SK-N-SH (cell line): ENCODE measurements around the gene SERP2. TPM values are rescaled to one million over a fixed set of nuclear protein-coding genes. Genes with fewer than 3 reads are reported as not detected.

Experiments used
- CTCF ChIA-PET: fragments of 300-600, 350-600 bp; formaldehyde crosslinking; extraction: SDS; loops from one replicate; lab custom pipeline; 2021; lab: Yijun Ruan, JAX
- POLR2A ChIA-PET: fragments of 350-600 bp; sonication (Branson Sonifier 250); formaldehyde crosslinking; extraction: SDS; loops from one replicate; lab custom pipeline; 2020; ENCODE audit warnings: antibody characterized with exemption, inconsistent platforms; lab: Yijun Ruan, JAX
- DNase-seq: peaks from one replicate; pipeline ENCODE4 v3.0.0; 2012
- H2AFZ ChIP-seq: fragments of 200-600 bp; sonication (generic); 2 replicates; pipeline ENCODE4 v1.8.1; 2016; ENCODE audit warnings: antibody characterized with exemption, mild to moderate bottlenecking, low read depth
- H3F3A ChIP-seq: fragments of 200-600 bp; sonication (generic); replicated peaks from 2 replicates; pipeline ENCODE3; 2016; ENCODE audit warnings: antibody characterized with exemption, mild to moderate bottlenecking; ENCODE audit not compliant: insufficient read depth
- H3K27ac ChIP-seq, 2 experiments: fragments of 200-500 bp in 1 of 2; fragments of 200-600 bp in 1 of 2; sonication (Bioruptor generic) in 1 of 2; sonication (generic), shearing (Covaris generic) in 1 of 2; 2 replicates each; pipeline versions ENCODE4 v1.5.1 to v1.6.1; 2014 to 2016; ENCODE audit warnings: low read depth in 2 of 2, inconsistent platforms in 1 of 2, low read length in 1 of 2, mild to moderate bottlenecking in 1 of 2, mixed read lengths in 1 of 2
- H3K27me3 ChIP-seq: fragments of 200-600 bp; sonication (generic), shearing (Covaris generic); 2 replicates; pipeline ENCODE4 v1.6.1; 2016; ENCODE audit warnings: mixed run types; ENCODE audit not compliant: insufficient read depth
- H3K36me3 ChIP-seq, 2 experiments: fragments of 200-500 bp in 1 of 2; fragments of 200-600 bp in 1 of 2; sonication (Bioruptor generic) in 1 of 2; sonication (generic) in 1 of 2; replicated peaks in 1 of 2; 2 replicates each; pipeline versions ENCODE3 to v1.5.1; 2014 to 2016; ENCODE audit warnings: low read length in 1 of 2, mild to moderate bottlenecking in 1 of 2; ENCODE audit not compliant: insufficient read depth in 2 of 2, control insufficient read depth in 1 of 2
- H3K4me1 ChIP-seq, 2 experiments: fragments of 200-500 bp in 1 of 2; fragments of 200-600 bp in 1 of 2; sonication (Bioruptor generic) in 1 of 2; sonication (generic), shearing (Covaris generic) in 1 of 2; 2 replicates each; pipeline versions ENCODE4 v1.5.1 to v1.6.1; 2014 to 2016; ENCODE audit warnings: low read depth in 1 of 2, low read length in 1 of 2, mixed run types in 1 of 2; ENCODE audit not compliant: insufficient read depth in 2 of 2, control insufficient read depth in 1 of 2
- H3K4me2 ChIP-seq: fragments of 200-600 bp; sonication (generic), shearing (Covaris generic); 2 replicates; pipeline ENCODE4 v1.6.1; 2017; ENCODE audit warnings: mixed run types
- H3K4me3 ChIP-seq, 2 experiments: fragments of 200-500 bp in 1 of 2; fragments of 200-600 bp in 1 of 2; sonication (Bioruptor generic) in 1 of 2; sonication (generic), shearing (Covaris generic) in 1 of 2; 2 replicates each; pipeline versions ENCODE4 v1.5.1 to v1.8.1; 2014 to 2016; ENCODE audit warnings: low read depth in 2 of 2, inconsistent platforms in 1 of 2, low read length in 1 of 2, mild to moderate bottlenecking in 1 of 2, mixed read lengths in 1 of 2, moderate library complexity in 1 of 2
- H3K79me2 ChIP-seq: fragments of 200-600 bp; sonication (generic); 2 replicates; pipeline ENCODE4 v1.8.1; 2017; ENCODE audit warnings: mild to moderate bottlenecking; ENCODE audit not compliant: insufficient read depth
- H3K9ac ChIP-seq: fragments of 200-600 bp; sonication (generic); 2 replicates; pipeline ENCODE4 v1.6.1; 2017; ENCODE audit warnings: mixed run types
- H3K9me2 ChIP-seq: fragments of 200-600 bp; sonication (generic); 2 replicates; pipeline ENCODE4 v1.6.1; 2017; ENCODE audit warnings: mixed run types
- H3K9me3 ChIP-seq: fragments of 200-600 bp; sonication (generic); 2 replicates; pipeline ENCODE4 v1.6.1; 2017; ENCODE audit warnings: mixed run types, mild to moderate bottlenecking, moderate library complexity
- H4K20me1 ChIP-seq: fragments of 200-600 bp; sonication (generic); 2 replicates; pipeline ENCODE4 v1.6.1; 2017; ENCODE audit warnings: mild to moderate bottlenecking, mixed run types; ENCODE audit not compliant: insufficient read depth
- CHD2 ChIP-seq: fragments of 150-350 bp; IDR thresholded peaks from 2 replicates; pipeline ENCODE4 v1.6.1; 2018; ENCODE audit warnings: low read length; ENCODE audit not compliant: partially characterized antibody
- ELF1 ChIP-seq: IDR thresholded peaks from 2 replicates; pipeline ENCODE4 v1.4.0; 2012
- EP300 ChIP-seq, 2 experiments: IDR thresholded peaks; 2 replicates each; pipeline versions ENCODE4 v1.4.0 to v1.6.1; 2012; ENCODE audit warnings: borderline replicate concordance in 1 of 2, low read depth in 1 of 2, low read length in 1 of 2
- EZH2phosphoT487 ChIP-seq: fragments of 200-600 bp; sonication (generic); IDR thresholded peaks from 2 replicates; pipeline ENCODE4 v1.6.1; 2017; ENCODE audit warnings: low read depth, mixed run types, mild to moderate bottlenecking, antibody characterized with exemption, moderate library complexity, borderline replicate concordance
- FOSL2 ChIP-seq: IDR thresholded peaks from 2 replicates; pipeline ENCODE4 v1.4.0; 2012; ENCODE audit warnings: low read depth, mild to moderate bottlenecking, moderate library complexity, borderline replicate concordance
- FOXJ3 ChIP-seq: sonication (generic); formaldehyde crosslinking; IDR thresholded peaks from 2 replicates; pipeline ENCODE4 v1.5.1; 2020; ENCODE audit warnings: mild to moderate bottlenecking, missing genetic modification reagents
- FOXM1 ChIP-seq: IDR thresholded peaks from 2 replicates; pipeline ENCODE4 v1.4.0; 2012; ENCODE audit warnings: low read depth, mild to moderate bottlenecking
- GABPA ChIP-seq: IDR thresholded peaks from 2 replicates; pipeline ENCODE4 v1.4.0; 2012; ENCODE audit warnings: low read depth, mild to moderate bottlenecking
- MAX ChIP-seq: IDR thresholded peaks from 2 replicates; pipeline ENCODE4 v1.4.0; 2012; ENCODE audit warnings: low read depth
- MXI1 ChIP-seq: IDR thresholded peaks from 2 replicates; pipeline ENCODE4 v1.6.1; 2012; ENCODE audit warnings: mild to moderate bottlenecking, low read depth, low read length, improper control_type of control experiment
- POLR2AphosphoS5 ChIP-seq: IDR thresholded peaks from 2 replicates; pipeline ENCODE4 v1.6.1; 2012; ENCODE audit warnings: low read depth, low read length
- RAD21 ChIP-seq: IDR thresholded peaks from 2 replicates; pipeline ENCODE4 v1.6.1; 2012; ENCODE audit warnings: mild to moderate bottlenecking, low read length
- RCOR1 ChIP-seq: fragments of 150-350 bp; IDR thresholded peaks from 2 replicates; pipeline ENCODE4 v1.6.1; 2017; ENCODE audit warnings: antibody characterized with exemption, low read length
- RFX5 ChIP-seq: IDR thresholded peaks from 2 replicates; pipeline ENCODE4 v1.6.1; 2012; ENCODE audit warnings: mild to moderate bottlenecking, improper control_type of control experiment, low read length
- RXRA ChIP-seq: IDR thresholded peaks from 2 replicates; pipeline ENCODE4 v1.4.0; 2012; ENCODE audit warnings: low read depth, mild to moderate bottlenecking, borderline replicate concordance
- SMC3 ChIP-seq: IDR thresholded peaks from 2 replicates; pipeline ENCODE4 v1.6.1; 2012; ENCODE audit warnings: low read depth, low read length, improper control_type of control experiment
- TAF1 ChIP-seq: IDR thresholded peaks from 2 replicates; pipeline ENCODE4 v1.6.1; 2012; ENCODE audit warnings: low read depth, mild to moderate bottlenecking, low read length, moderate library complexity, borderline replicate concordance
- TCF12 ChIP-seq: IDR thresholded peaks from 2 replicates; pipeline ENCODE4 v1.4.0; 2012
- YY1 ChIP-seq: IDR thresholded peaks from 2 replicates; pipeline ENCODE4 v1.4.0; 2012; ENCODE audit warnings: low read depth, mild to moderate bottlenecking
- WGBS: methylation state at CpG from one replicate; pipeline ENCODE4 v1.1.6; 2017; ENCODE audit warnings: low lambda C conversion rate; 5-methylcytosine and 5-hydroxymethylcytosine counted together
- polyA plus RNA-seq, 3 experiments: library from polyadenylated mRNA; depleted of rRNA; stranded (reverse); fragments of >200 nt; gene quantifications; 2 replicates each; pipeline ENCODE4 v1.2.3, GENCODE V29; 2012
- TF ChIP-seq, protein P1 (sequence below): fragments of 200-600 bp; sonication (generic); IDR thresholded peaks from 2 replicates; pipeline ENCODE4 v1.6.1; 2017; ENCODE audit warnings: antibody characterized with exemption, mild to moderate bottlenecking, moderate library complexity
- TF ChIP-seq, protein P2 (sequence below): IDR thresholded peaks from 2 replicates; pipeline ENCODE4 v1.6.1; 2012; ENCODE audit warnings: mild to moderate bottlenecking, low read depth, low read length, moderate library complexity
- TF ChIP-seq, protein P3 (sequence below): fragments of 150-350 bp; IDR thresholded peaks from 2 replicates; pipeline ENCODE4 v1.6.1; 2017; ENCODE audit warnings: antibody characterized with exemption, low read length, low read depth, borderline replicate concordance

SERP2 gene
- polyA plus RNA-seq, 1 of the 3 experiments (the other 2 are of a cell fraction), result 4.9 TPM

- POLR2A ChIA-PET, result no interaction called here
- H3K36me3 ChIP-seq, result no peaks in the 10 kb centered on the region
- 96% methylated on average over 9 of the region's 13 CpGs for WGBS
- no peak for TF ChIP-seq ELF1
- TF ChIP-seq FOSL2, result no peak
- H3K9me3 ChIP-seq, result no peaks in the 10 kb centered on the region
- H4K20me1 ChIP-seq, result no peaks in the 10 kb centered on the region
- no peak overlapping the region for H3K4me2 ChIP-seq
- no peaks in the 10 kb centered on the region for H3K27me3 ChIP-seq
- DNase-seq, result no peak
- H3K9me2 ChIP-seq, result no peaks in the 10 kb centered on the region
- no peaks in the 10 kb centered on the region for H3F3A ChIP-seq
- CTCF ChIA-PET, result no interaction called here
- H3K4me1 ChIP-seq, result no peaks in the 10 kb centered on the region
- H3K27ac ChIP-seq, result no peak overlapping the region
- H3K9ac ChIP-seq, result no peak overlapping the region
- H3K79me2 ChIP-seq, result no peaks in the 10 kb centered on the region
- no peak overlapping the region for H3K4me3 ChIP-seq
- no peak overlapping the region for H2AFZ ChIP-seq
Observed at GRCh38 chr13:44413095-44413494, 39.5 kb downstream of the SERP2 start.

DNA sequence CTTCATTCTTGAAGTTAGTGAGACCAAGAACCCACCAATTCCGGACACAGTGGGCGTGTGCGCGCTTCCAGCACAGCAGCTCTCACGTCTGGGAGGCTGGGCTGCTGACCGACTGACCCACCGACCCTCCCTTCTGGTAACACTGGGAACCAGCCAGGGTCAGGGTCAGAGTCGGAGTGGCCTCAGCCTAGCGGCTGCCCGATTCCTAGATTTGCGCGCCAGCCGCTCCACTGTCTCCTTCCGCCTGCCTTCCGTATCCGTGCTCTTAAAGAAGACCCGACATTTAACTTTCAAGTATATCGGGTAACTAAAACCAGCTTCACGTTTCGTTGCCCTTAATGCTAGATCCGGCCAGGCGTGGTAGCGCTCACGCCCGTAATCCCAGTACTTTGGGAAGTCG is 41.1 kb downstream of the SERP2 start:
- Histone ChIP-seq H3K9me3 (no peaks in the 10 kb centered on the region), H3K9ac (no peak overlapping the region), H2AFZ (no peak overlapping the region), H3K27ac (no peak overlapping the region), H3F3A (no peaks in the 10 kb centered on the region), H3K36me3 (no peaks in the 10 kb centered on the region), H3K27me3 (no peaks in the 10 kb centered on the region), H3K4me3 (no peak overlapping the region), H4K20me1 (no peaks in the 10 kb centered on the region), H3K9me2 (no peaks in the 10 kb centered on the region), H3K79me2 (no peaks in the 10 kb centered on the region), H3K4me2 (no peak overlapping the region), H3K4me1 (no peaks in the 10 kb centered on the region)
- DNase-seq, result no peak
- no peak for TF ChIP-seq RCOR1
- no peak for TF ChIP-seq MXI1
- no peak for TF ChIP-seq RXRA
- TF ChIP-seq GABPA, result no peak
- TF ChIP-seq YY1, result no peak
- no peak for TF ChIP-seq RFX5
- TF ChIP-seq SMC3, result no peak
- TF ChIP-seq, protein P1, sequence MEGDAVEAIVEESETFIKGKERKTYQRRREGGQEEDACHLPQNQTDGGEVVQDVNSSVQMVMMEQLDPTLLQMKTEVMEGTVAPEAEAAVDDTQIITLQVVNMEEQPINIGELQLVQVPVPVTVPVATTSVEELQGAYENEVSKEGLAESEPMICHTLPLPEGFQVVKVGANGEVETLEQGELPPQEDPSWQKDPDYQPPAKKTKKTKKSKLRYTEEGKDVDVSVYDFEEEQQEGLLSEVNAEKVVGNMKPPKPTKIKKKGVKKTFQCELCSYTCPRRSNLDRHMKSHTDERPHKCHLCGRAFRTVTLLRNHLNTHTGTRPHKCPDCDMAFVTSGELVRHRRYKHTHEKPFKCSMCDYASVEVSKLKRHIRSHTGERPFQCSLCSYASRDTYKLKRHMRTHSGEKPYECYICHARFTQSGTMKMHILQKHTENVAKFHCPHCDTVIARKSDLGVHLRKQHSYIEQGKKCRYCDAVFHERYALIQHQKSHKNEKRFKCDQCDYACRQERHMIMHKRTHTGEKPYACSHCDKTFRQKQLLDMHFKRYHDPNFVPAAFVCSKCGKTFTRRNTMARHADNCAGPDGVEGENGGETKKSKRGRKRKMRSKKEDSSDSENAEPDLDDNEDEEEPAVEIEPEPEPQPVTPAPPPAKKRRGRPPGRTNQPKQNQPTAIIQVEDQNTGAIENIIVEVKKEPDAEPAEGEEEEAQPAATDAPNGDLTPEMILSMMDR, result no peak
- TF ChIP-seq EZH2phosphoT487, result no peak
- TF ChIP-seq, protein P2, sequence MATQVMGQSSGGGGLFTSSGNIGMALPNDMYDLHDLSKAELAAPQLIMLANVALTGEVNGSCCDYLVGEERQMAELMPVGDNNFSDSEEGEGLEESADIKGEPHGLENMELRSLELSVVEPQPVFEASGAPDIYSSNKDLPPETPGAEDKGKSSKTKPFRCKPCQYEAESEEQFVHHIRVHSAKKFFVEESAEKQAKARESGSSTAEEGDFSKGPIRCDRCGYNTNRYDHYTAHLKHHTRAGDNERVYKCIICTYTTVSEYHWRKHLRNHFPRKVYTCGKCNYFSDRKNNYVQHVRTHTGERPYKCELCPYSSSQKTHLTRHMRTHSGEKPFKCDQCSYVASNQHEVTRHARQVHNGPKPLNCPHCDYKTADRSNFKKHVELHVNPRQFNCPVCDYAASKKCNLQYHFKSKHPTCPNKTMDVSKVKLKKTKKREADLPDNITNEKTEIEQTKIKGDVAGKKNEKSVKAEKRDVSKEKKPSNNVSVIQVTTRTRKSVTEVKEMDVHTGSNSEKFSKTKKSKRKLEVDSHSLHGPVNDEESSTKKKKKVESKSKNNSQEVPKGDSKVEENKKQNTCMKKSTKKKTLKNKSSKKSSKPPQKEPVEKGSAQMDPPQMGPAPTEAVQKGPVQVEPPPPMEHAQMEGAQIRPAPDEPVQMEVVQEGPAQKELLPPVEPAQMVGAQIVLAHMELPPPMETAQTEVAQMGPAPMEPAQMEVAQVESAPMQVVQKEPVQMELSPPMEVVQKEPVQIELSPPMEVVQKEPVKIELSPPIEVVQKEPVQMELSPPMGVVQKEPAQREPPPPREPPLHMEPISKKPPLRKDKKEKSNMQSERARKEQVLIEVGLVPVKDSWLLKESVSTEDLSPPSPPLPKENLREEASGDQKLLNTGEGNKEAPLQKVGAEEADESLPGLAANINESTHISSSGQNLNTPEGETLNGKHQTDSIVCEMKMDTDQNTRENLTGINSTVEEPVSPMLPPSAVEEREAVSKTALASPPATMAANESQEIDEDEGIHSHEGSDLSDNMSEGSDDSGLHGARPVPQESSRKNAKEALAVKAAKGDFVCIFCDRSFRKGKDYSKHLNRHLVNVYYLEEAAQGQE, result no peak
- TF ChIP-seq CHD2, result no peak
- TF ChIP-seq POLR2AphosphoS5, result no peak
- no peak for TF ChIP-seq EP300 (IDR thresholded peaks at IDR 0.05; ENCODE audit: borderline replicate concordance in 1 of 2, low read depth in 1 of 2, low read length in 1 of 2)
- TF ChIP-seq RAD21, result no peak
- no peak for TF ChIP-seq FOXJ3 (CRISPR knock-in tag)
- TF ChIP-seq TAF1, result no peak
- TF ChIP-seq MAX, result no peak
- no peak for TF ChIP-seq FOXM1
- no peak for TF ChIP-seq TCF12
- TF ChIP-seq, protein P3, sequence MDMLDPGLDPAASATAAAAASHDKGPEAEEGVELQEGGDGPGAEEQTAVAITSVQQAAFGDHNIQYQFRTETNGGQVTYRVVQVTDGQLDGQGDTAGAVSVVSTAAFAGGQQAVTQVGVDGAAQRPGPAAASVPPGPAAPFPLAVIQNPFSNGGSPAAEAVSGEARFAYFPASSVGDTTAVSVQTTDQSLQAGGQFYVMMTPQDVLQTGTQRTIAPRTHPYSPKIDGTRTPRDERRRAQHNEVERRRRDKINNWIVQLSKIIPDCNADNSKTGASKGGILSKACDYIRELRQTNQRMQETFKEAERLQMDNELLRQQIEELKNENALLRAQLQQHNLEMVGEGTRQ, result no peak
- 92% methylated on average over 26 of the region's 26 CpGs for WGBS
- ChIA-PET POLR2A (interaction anchor here (1.1 kb wide), 1 partner anchor 23 kb away, joined by 3 read pairs; no protein-coding TSS in a partner anchor), CTCF (interaction anchor here (1.1 kb wide), 1 partner anchor 16 kb away, joined by 3 read pairs; no protein-coding TSS in a partner anchor)
